Left ventricle myocardium superior (tissue), 1 donor: Measurements from ENCODE around the gene PHKG2. TPM values are rescaled to one million over a fixed set of nuclear protein-coding genes. Genes with fewer than 3 reads are reported as not detected.

Experiments used
- ATAC-seq: fragments of 200-7000 bp; cut with Tn5 transposase; one replicate; pipeline ENCODE4 v1.9.1; 2020; ENCODE audit warnings: mild to moderate bottlenecking, moderate library complexity
- DNase-seq: peaks from one replicate; pipeline ENCODE4 v3.0.0-alpha.2; 2020
- intact Hi-C: fragments of 100-400 bp; cut with micrococcal nuclease; formaldehyde crosslinking; loops from one replicate; pipeline ENCODE4 v1.11.0; 2022
- total RNA-seq: library from RNA; stranded (reverse); fragmentation: NEBNext Ultra II Directional; extraction: Animal tissue kit (Norgen Biotek cat#: 25700); gene quantifications from one replicate; pipeline ENCODE4 v1.2.1, GENCODE V29; 2021
- donor health status: DM: no; HTN: yes; CAD: no; lungs with severe emphysema.

PHKG2 gene
- total RNA-seq, 1 donor from 2014 or later = 16.7 TPM

- intact Hi-C loops = no loop called here
- DNase-seq (no peak), ATAC-seq (peak; percentile 23)
Measured at GRCh38 chr16:30785126-30786106, 37.2 kb downstream of the PHKG2 start.

- intact Hi-C loops = no loop called here
- DNase-seq (peak; percentile 63), ATAC-seq (peak; percentile 69)
Measured at GRCh38 chr16:30786115-30786935, 38.1 kb downstream of the PHKG2 start.

GRCh38 chr16:30786936-30787612, 38.8 kb downstream of the PHKG2 start, which contains the start of gene ZNF629:
ZNF629 (minus strand) TSS chr16:30787205; CDS start chr16:30784482, 2,723 bp downstream.
- intact Hi-C loops = no loop called here
- DNase-seq (peak; percentile 78), ATAC-seq (peak; percentile 84)

- intact Hi-C loops = no loop called here
- no peak for ATAC-seq
- no peak for DNase-seq
Measured at GRCh38 chr16:30787613-30788378, 39.6 kb downstream of the PHKG2 start.

- intact Hi-C loops = no loop called here
- no peak for DNase-seq
- no peak for ATAC-seq
Measured at GRCh38 chr16:30793508-30794069, 45.4 kb downstream of the PHKG2 start.

GRCh38 chr16:30794634-30795033, 46.4 kb downstream of the PHKG2 start:
- DNase-seq = no peak
- no peak for ATAC-seq
- intact Hi-C loops = no loop called here

- ATAC-seq (no peak), DNase-seq (no peak)
- intact Hi-C loops = no loop called here
Measured at GRCh38 chr16:30797670-30798309, 49.6 kb downstream of the PHKG2 start.

Other genes starting within 250 kb of the PHKG2 start
- 75.4 TPM for gene ZNF768, start 221.9 kb upstream of the PHKG2 start, total RNA-seq
- 9.0 TPM for gene ZNF747, start 213.6 kb upstream of the PHKG2 start, total RNA-seq
- 9.1 TPM for gene ZNF764, start 190.1 kb upstream of the PHKG2 start, total RNA-seq
- gene ZNF688, start 176.7 kb upstream of the PHKG2 start, total RNA-seq = 10.0 TPM
- gene ZNF785, start 162.7 kb upstream of the PHKG2 start, total RNA-seq = 7.3 TPM
- 4.8 TPM for gene ZNF689, start 138.0 kb upstream of the PHKG2 start, total RNA-seq
- 22.0 TPM for gene PRR14, start 97.5 kb upstream of the PHKG2 start, total RNA-seq
- gene FBRS, start 90.0 kb upstream of the PHKG2 start, total RNA-seq = 30.4 TPM
- 49.3 TPM for gene SRCAP, start 49.3 kb upstream of the PHKG2 start, total RNA-seq
- gene CFAP119, start 13.6 kb downstream of the PHKG2 start, total RNA-seq = 1.1 TPM
- 49.3 TPM for gene RNF40, start 13.9 kb downstream of the PHKG2 start, total RNA-seq
- gene ZNF629, start 38.8 kb downstream of the PHKG2 start, total RNA-seq = 19.2 TPM
- 29.6 TPM for gene BCL7C, start 145.7 kb downstream of the PHKG2 start, total RNA-seq
- 7.5 TPM for gene CTF1, start 148.2 kb downstream of the PHKG2 start, total RNA-seq
- 5.7 TPM for gene FBXL19, start 175.1 kb downstream of the PHKG2 start, total RNA-seq
- 10.8 TPM for gene ORAI3, start 200.6 kb downstream of the PHKG2 start, total RNA-seq
- gene SETD1A, start 209.3 kb downstream of the PHKG2 start, total RNA-seq = 11.0 TPM
- 7.4 TPM for gene HSD3B7, start 236.8 kb downstream of the PHKG2 start, total RNA-seq